Measurements from ENCODE around the gene LILRB5. TPM values are rescaled to one million over a fixed set of nuclear protein-coding genes. Genes with fewer than 3 reads are reported as not detected.
"Not testable (repeated sequence)": the region's sequence is repeated elsewhere in the genome, so short reads cannot be mapped to it uniquely, and the experiment has no call there.

Gene LILRB5
- total RNA-seq, 1 donor from 2014 or later = 5.7 TPM

GRCh38 chr19:54207676-54207982 is 49.4 kb downstream of the LILRB5 start:
- no peak for TF ChIP-seq CTCF (IDR thresholded peaks at IDR 0.05; ENCODE audit: borderline replicate concordance)
- intact Hi-C loops (cut with micrococcal nuclease) = no loop called here
- no peak for DNase-seq
- H3K4me3 ChIP-seq = no peak overlapping the region
- no peaks in the 10 kb centered on the region for H3K9me3 ChIP-seq (replicated peaks)
- no peaks in the 10 kb centered on the region for H3K27me3 ChIP-seq (ENCODE audit: low read depth)
- peaks cover 58% of the 10 kb centered on the region for H3K36me3 ChIP-seq
- H3K4me1 ChIP-seq = peaks cover 88% of the 10 kb centered on the region
- H3K27ac ChIP-seq (replicated peaks) = peak overlapping the region; percentile 62

- H3K4me1 ChIP-seq = peaks cover 92% of the 10 kb centered on the region
- DNase-seq; H3K27me3 ChIP-seq (ENCODE audit: low read depth); H3K9me3 ChIP-seq (replicated peaks); intact Hi-C loops (cut with micrococcal nuclease): not testable (repeated sequence)
- H3K36me3 ChIP-seq = peaks cover 62% of the 10 kb centered on the region
- H3K27ac ChIP-seq (replicated peaks) = peak overlapping the region; percentile 62
- H3K4me3 ChIP-seq = peak overlapping the region; percentile 6
Observed at GRCh38 chr19:54207193-54207592, 49.9 kb downstream of the LILRB5 start.

- TF ChIP-seq CTCF (IDR thresholded peaks at IDR 0.05; ENCODE audit: borderline replicate concordance) = no peak
- Histone ChIP-seq H3K27me3 (ENCODE audit: low read depth) (no peaks in the 10 kb centered on the region), H3K27ac (replicated peaks) (peak overlapping the region; percentile 62), H3K4me1 (peaks cover 96% of the 10 kb centered on the region), H3K9me3 (replicated peaks) (no peaks in the 10 kb centered on the region), H3K4me3 (peak overlapping the region; percentile 6), H3K36me3 (peaks cover 65% of the 10 kb centered on the region)
- intact Hi-C loops (cut with micrococcal nuclease) = no loop called here
- no peak for DNase-seq
Observed at GRCh38 chr19:54206831-54207177, 50.3 kb downstream of the LILRB5 start.

- Histone ChIP-seq H3K9me3 (replicated peaks) (no peaks in the 10 kb centered on the region), H3K27me3 (ENCODE audit: low read depth) (no peaks in the 10 kb centered on the region), H3K4me3 (peak overlapping the region; percentile 6), H3K36me3 (peaks cover 71% of the 10 kb centered on the region), H3K27ac (replicated peaks) (peak overlapping the region; percentile 62), H3K4me1 (peaks cover 100% of the 10 kb centered on the region)
- no peak for DNase-seq
- no peak for TF ChIP-seq CTCF (IDR thresholded peaks at IDR 0.05; ENCODE audit: borderline replicate concordance)
- intact Hi-C loops (cut with micrococcal nuclease) = no loop called here
Observed at GRCh38 chr19:54206030-54206830, 50.8 kb downstream of the LILRB5 start.

GRCh38 chr19:54204767-54205468 is 52.2 kb downstream of the LILRB5 start:
- Histone ChIP-seq H3K4me1 (peaks cover 98% of the 10 kb centered on the region), H3K4me3 (peak overlapping the region; percentile 4), H3K9me3 (replicated peaks) (no peaks in the 10 kb centered on the region), H3K27ac (replicated peaks) (no peak overlapping the region), H3K36me3 (peaks cover 71% of the 10 kb centered on the region), H3K27me3 (ENCODE audit: low read depth) (no peaks in the 10 kb centered on the region)
- intact Hi-C loops (cut with micrococcal nuclease) = no loop called here
- no peak for DNase-seq
- TF ChIP-seq CTCF (IDR thresholded peaks at IDR 0.05; ENCODE audit: borderline replicate concordance) = no peak

GRCh38 chr19:54203151-54203611 is 53.9 kb downstream of the LILRB5 start:
- H3K27ac ChIP-seq (replicated peaks) = no peak overlapping the region
- peak overlapping the region; percentile 97 for H3K4me3 ChIP-seq
- TF ChIP-seq CTCF (IDR thresholded peaks at IDR 0.05; ENCODE audit: borderline replicate concordance) = no peak
- intact Hi-C loops (cut with micrococcal nuclease) = no loop called here
- no peaks in the 10 kb centered on the region for H3K9me3 ChIP-seq (replicated peaks)
- peaks cover 68% of the 10 kb centered on the region for H3K36me3 ChIP-seq
- H3K27me3 ChIP-seq (ENCODE audit: low read depth) = no peaks in the 10 kb centered on the region
- DNase-seq = no peak
- H3K4me1 ChIP-seq = peaks cover 84% of the 10 kb centered on the region
